ENCODE measurements around the gene LIN7B.

GRCh38 chr19:49109569-49110233, 4.5 kb upstream of the LIN7B start:
- no peak; the same call in 1 of the 2 replicates for TF ChIP-seq POLR2A (IDR thresholded peaks at IDR 0.05; ENCODE audit: low read depth, low read length)
- TF ChIP-seq SPI1 (IDR thresholded peaks at IDR 0.05; ENCODE audit: low read depth, low read length): no peak
- no peak for TF ChIP-seq TAF1 (IDR thresholded peaks at IDR 0.05; ENCODE audit: low read depth, low read length)

All from GM12891 (cell line).